PC-3 (cell line): ENCODE measurements around the gene CCDC158. TPM values are rescaled to one million over a fixed set of nuclear protein-coding genes. Genes with fewer than 3 reads are reported as not detected.

Experiments
- ATAC-seq: fragments of 200-7000 bp; cut with Tn5 transposase; 2 replicates; pipeline ENCODE4 v1.9.1; 2020; ENCODE audit warnings: mild to moderate bottlenecking, moderate library complexity
- BruUV-seq: library from RNA; stranded (reverse); fragments of 400-500 nt; replicated peaks from 2 replicates; lab custom pipeline; 2021; lab: Mats Ljungman, UMichigan
- CTCF ChIA-PET: fragments of 300-600 bp; sonication (Branson Sonifier 250); formaldehyde crosslinking; loops from one replicate; lab custom pipeline; 2022; ENCODE audit warnings: antibody characterized with exemption; lab: Charles Lee
- POLR2A ChIA-PET: fragments of 300-600 bp; sonication (Branson Sonifier 250); formaldehyde crosslinking; loops from one replicate; lab custom pipeline; 2022; ENCODE audit warnings: antibody characterized with exemption; ENCODE audit not compliant: unreplicated experiment; lab: Charles Lee
- DNase-seq: peaks from one replicate; pipeline ENCODE4 v3.0.0-alpha.2; 2015
- H2AFZ ChIP-seq: fragments of 300-600 bp; sonication (generic); 2 replicates; pipeline ENCODE4 v1.6.0; 2016; ENCODE audit warnings: antibody characterized with exemption, low read length
- H3F3A ChIP-seq: fragments of 300-600 bp; sonication (generic); one replicate; pipeline ENCODE4 v1.6.0; 2017; ENCODE audit warnings: antibody characterized with exemption, low read length, control low read depth, mild to moderate bottlenecking; ENCODE audit not compliant: unreplicated experiment
- H3K27ac ChIP-seq: fragments of 300-600 bp; sonication (generic); 2 replicates; pipeline ENCODE4 v1.5.1; 2016; ENCODE audit warnings: mild to moderate bottlenecking, low read length
- H3K27me3 ChIP-seq: fragments of 300-600 bp; sonication (generic); 2 replicates; pipeline ENCODE4 v1.6.1; 2016; ENCODE audit warnings: low read length, mixed read lengths
- H3K36me3 ChIP-seq: fragments of 300-600 bp; sonication (generic); 2 replicates; pipeline ENCODE4 v1.6.1; 2016; ENCODE audit warnings: low read depth, mixed run types, low read length, mixed read lengths
- H3K4me1 ChIP-seq: fragments of 300-600 bp; sonication (generic); 2 replicates; pipeline ENCODE4 v1.5.1; 2016; ENCODE audit warnings: low read length; ENCODE audit not compliant: insufficient read depth
- H3K4me2 ChIP-seq: fragments of 300-600 bp; sonication (generic); 2 replicates; pipeline ENCODE4 v1.6.0; 2016; ENCODE audit warnings: low read length
- H3K4me3 ChIP-seq: fragments of 300-600 bp; sonication (generic); 2 replicates; pipeline ENCODE4 v1.5.1; 2016; ENCODE audit warnings: mild to moderate bottlenecking, low read length, mixed read lengths
- H3K79me2 ChIP-seq: fragments of 300-600 bp; sonication (generic); 2 replicates; pipeline ENCODE4 v1.6.1; 2017; ENCODE audit warnings: low read length, mixed read lengths
- H3K9ac ChIP-seq: fragments of 300-600 bp; sonication (generic); 2 replicates; pipeline ENCODE4 v1.6.0; 2016; ENCODE audit warnings: mild to moderate bottlenecking, low read length
- H3K9me2 ChIP-seq: fragments of 300-600 bp; sonication (generic); replicated peaks from 2 replicates; pipeline ENCODE4 v1.6.1; 2016; ENCODE audit warnings: mixed run types, low read length, mixed read lengths
- H3K9me3 ChIP-seq: fragments of 300-600 bp; sonication (generic); 2 replicates; pipeline ENCODE4 v1.6.1; 2016; ENCODE audit warnings: low read length, mixed read lengths
- H4K20me1 ChIP-seq: fragments of 300-600 bp; sonication (generic); 2 replicates; pipeline ENCODE4 v1.6.1; 2016; ENCODE audit warnings: low read length, mixed read lengths
- CTCF ChIP-seq: fragments of 300-600 bp; sonication (generic); conservative IDR thresholded peaks from 2 replicates; pipeline ENCODE4 v1.5.1; 2017; ENCODE audit warnings: antibody characterized with exemption, low read depth, mild to moderate bottlenecking, low read length
- EZH2 ChIP-seq: fragments of 300-600 bp; sonication (generic); IDR thresholded peaks from one replicate; pipeline ENCODE4 v1.6.1; 2017; ENCODE audit warnings: antibody characterized with exemption, mild to moderate bottlenecking, low read length; ENCODE audit not compliant: unreplicated experiment
- EZH2phosphoT487 ChIP-seq: fragments of 300-600 bp; sonication (generic); IDR thresholded peaks from 2 replicates; pipeline ENCODE4 v1.6.1; 2018; ENCODE audit warnings: mild to moderate bottlenecking, antibody characterized with exemption, low read length, borderline replicate concordance
- intact Hi-C: fragments of 100-400 bp; cut with micrococcal nuclease; formaldehyde crosslinking; loops from 2 replicates; pipeline ENCODE4 v1.9.0; 2023
- total RNA-seq: library from RNA; depleted of rRNA; stranded (reverse); fragments of >200 nt; gene quantifications from 2 replicates; pipeline ENCODE4 v1.2.3, GENCODE V29; 2014

CCDC158 gene
- total RNA-seq, 1 experiment from 2014 or later = not detected

DNA sequence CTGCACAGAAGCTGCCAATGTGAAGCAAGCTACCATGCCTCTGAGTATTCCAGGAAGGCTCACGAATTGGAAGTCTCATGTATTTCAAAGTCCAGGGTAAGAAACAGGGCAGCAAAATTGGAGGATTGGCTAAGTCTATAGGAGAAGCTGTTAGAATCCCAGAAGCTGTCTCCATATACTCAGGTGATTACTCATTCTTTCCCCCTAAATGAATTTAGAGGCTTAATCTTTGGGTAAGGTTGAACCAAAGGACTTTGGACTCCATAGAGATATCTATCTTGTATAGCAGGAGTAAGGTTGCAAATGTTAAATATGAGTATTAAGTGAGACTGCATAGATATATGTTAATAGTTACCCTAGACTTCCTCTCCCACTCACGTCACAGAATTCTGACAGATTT, 78.1 kb downstream of the CCDC158 start:
- no peak for ATAC-seq
- H3K27me3 ChIP-seq = no peaks in the 10 kb centered on the region
- no peak overlapping the region for H3K4me2 ChIP-seq
- H3K9ac ChIP-seq = no peak overlapping the region
- no peaks in the 10 kb centered on the region for H3K4me1 ChIP-seq
- no peak overlapping the region for H3K27ac ChIP-seq
- no TSS peak for BruUV-seq
- no peak for DNase-seq
- no peaks in the 10 kb centered on the region for H4K20me1 ChIP-seq
- ChIA-PET CTCF (no interaction called here), POLR2A (no interaction called here)
- no peaks in the 10 kb centered on the region for H3K79me2 ChIP-seq
- TF ChIP-seq EZH2phosphoT487 = no peak
- TF ChIP-seq EZH2 = no peak
- TF ChIP-seq CTCF = no peak
- no peak overlapping the region for H3K4me3 ChIP-seq
- intact Hi-C loops = no loop called here
- no peaks in the 10 kb centered on the region for H3F3A ChIP-seq
- no peaks in the 10 kb centered on the region for H3K9me2 ChIP-seq
- no peaks in the 10 kb centered on the region for H3K36me3 ChIP-seq
- no peaks in the 10 kb centered on the region for H3K9me3 ChIP-seq
- H2AFZ ChIP-seq = no peak overlapping the region

- H3K9me3 ChIP-seq = no peaks in the 10 kb centered on the region
- no peak overlapping the region for H2AFZ ChIP-seq
- ChIA-PET CTCF (no interaction called here), POLR2A (no interaction called here)
- BruUV-seq = no TSS peak
- no peaks in the 10 kb centered on the region for H3K27me3 ChIP-seq
- H3K4me1 ChIP-seq = no peaks in the 10 kb centered on the region
- H3K9me2 ChIP-seq = no peaks in the 10 kb centered on the region
- no peak overlapping the region for H3K4me2 ChIP-seq
- no peak overlapping the region for H3K4me3 ChIP-seq
- intact Hi-C loops = no loop called here
- no peak overlapping the region for H3K9ac ChIP-seq
- no peaks in the 10 kb centered on the region for H3K36me3 ChIP-seq
- no peaks in the 10 kb centered on the region for H3F3A ChIP-seq
- TF ChIP-seq EZH2 (no peak), CTCF (no peak), EZH2phosphoT487 (no peak)
- DNase-seq (no peak), ATAC-seq (no peak)
- H3K79me2 ChIP-seq = no peaks in the 10 kb centered on the region
- no peak overlapping the region for H3K27ac ChIP-seq
- no peaks in the 10 kb centered on the region for H4K20me1 ChIP-seq
Observed at GRCh38 chr4:76342191-76342590, 78.8 kb downstream of the CCDC158 start.

- Histone ChIP-seq H3K36me3 (no peaks in the 10 kb centered on the region), H3K9me3 (no peaks in the 10 kb centered on the region), H3K9ac (no peak overlapping the region), H3K4me1 (no peaks in the 10 kb centered on the region), H2AFZ (no peak overlapping the region), H3K4me2 (no peak overlapping the region), H3K27ac (no peak overlapping the region), H3K79me2 (no peaks in the 10 kb centered on the region), H3K27me3 (no peaks in the 10 kb centered on the region), H3K4me3 (no peak overlapping the region), H3K9me2 (no peaks in the 10 kb centered on the region), H3F3A (no peaks in the 10 kb centered on the region), H4K20me1 (no peaks in the 10 kb centered on the region)
- TF ChIP-seq EZH2 (no peak), EZH2phosphoT487 (no peak), CTCF (no peak)
- BruUV-seq = no TSS peak
- POLR2A ChIA-PET = no interaction called here
- CTCF ChIA-PET = no interaction called here
- ATAC-seq (no peak), DNase-seq (peak; percentile 35)
- intact Hi-C loops = no loop called here
Observed at GRCh38 chr4:76341063-76341462, 79.9 kb downstream of the CCDC158 start.
